BJ (cell line): ENCODE measurements around the gene SYNPO2. TPM values are rescaled to one million over a fixed set of nuclear protein-coding genes. Genes with fewer than 3 reads are reported as not detected.

Experiments used
- CTCF ChIA-PET: fragments of 350-600 bp; formaldehyde crosslinking; extraction: SDS; loops from one replicate; lab custom pipeline; 2021; ENCODE audit warnings: antibody characterized with exemption, inconsistent platforms; lab: Yijun Ruan, JAX
- POLR2A ChIA-PET: fragments of 300-600 bp; sonication (Branson Sonifier 250); formaldehyde crosslinking; extraction: SDS; loops from one replicate; lab custom pipeline; 2021; ENCODE audit warnings: antibody characterized with exemption; lab: Charles Lee
- DNase-seq: peaks from one replicate; pipeline ENCODE4 v3.0.0-alpha.2; 2011; ENCODE audit warnings: low read depth
- H3K27me3 ChIP-seq: 2 replicates; pipeline ENCODE4 v1.6.0; 2011; ENCODE audit warnings: low read length; ENCODE audit not compliant: control insufficient read depth, insufficient read depth
- H3K36me3 ChIP-seq: 2 replicates; pipeline ENCODE4 v1.5.1; 2011; ENCODE audit warnings: low read length; ENCODE audit not compliant: control insufficient read depth, insufficient read depth
- H3K4me3 ChIP-seq: 2 replicates; pipeline ENCODE4 v1.5.1; 2011; ENCODE audit warnings: low read depth, mild to moderate bottlenecking, control low read depth, low read length
- polyA plus RNA-seq: library from polyadenylated mRNA; depleted of rRNA; stranded (reverse); fragments of >200 nt; gene quantifications from 2 replicates; pipeline ENCODE4 v1.2.3, GENCODE V29; 2011
- TF ChIP-seq, protein P1 (sequence below): IDR thresholded peaks from 2 replicates; pipeline ENCODE4 v1.5.1; 2011; ENCODE audit warnings: low read depth, mild to moderate bottlenecking, control low read depth, inconsistent platforms, low read length, moderate library complexity; ENCODE audit not compliant: insufficient read depth

The SYNPO2 gene
- polyA plus RNA-seq, 1 experiment, result 39.9 TPM

- TF ChIP-seq, protein P1, sequence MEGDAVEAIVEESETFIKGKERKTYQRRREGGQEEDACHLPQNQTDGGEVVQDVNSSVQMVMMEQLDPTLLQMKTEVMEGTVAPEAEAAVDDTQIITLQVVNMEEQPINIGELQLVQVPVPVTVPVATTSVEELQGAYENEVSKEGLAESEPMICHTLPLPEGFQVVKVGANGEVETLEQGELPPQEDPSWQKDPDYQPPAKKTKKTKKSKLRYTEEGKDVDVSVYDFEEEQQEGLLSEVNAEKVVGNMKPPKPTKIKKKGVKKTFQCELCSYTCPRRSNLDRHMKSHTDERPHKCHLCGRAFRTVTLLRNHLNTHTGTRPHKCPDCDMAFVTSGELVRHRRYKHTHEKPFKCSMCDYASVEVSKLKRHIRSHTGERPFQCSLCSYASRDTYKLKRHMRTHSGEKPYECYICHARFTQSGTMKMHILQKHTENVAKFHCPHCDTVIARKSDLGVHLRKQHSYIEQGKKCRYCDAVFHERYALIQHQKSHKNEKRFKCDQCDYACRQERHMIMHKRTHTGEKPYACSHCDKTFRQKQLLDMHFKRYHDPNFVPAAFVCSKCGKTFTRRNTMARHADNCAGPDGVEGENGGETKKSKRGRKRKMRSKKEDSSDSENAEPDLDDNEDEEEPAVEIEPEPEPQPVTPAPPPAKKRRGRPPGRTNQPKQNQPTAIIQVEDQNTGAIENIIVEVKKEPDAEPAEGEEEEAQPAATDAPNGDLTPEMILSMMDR, result no peak
- H3K4me3 ChIP-seq, result no peak overlapping the region
- ChIA-PET POLR2A (interaction anchor here (1.0 kb wide), 1 partner anchor 110 kb away, joined by 4 read pairs; no protein-coding TSS in a partner anchor), CTCF (interaction anchor here (0.7 to 1.3 kb wide), 2 partner anchors 12 to 59 kb away, joined by 3 to 5 read pairs; no protein-coding TSS in a partner anchor)
- no peaks in the 10 kb centered on the region for H3K27me3 ChIP-seq
- DNase-seq, result peak; percentile 90
- no peaks in the 10 kb centered on the region for H3K36me3 ChIP-seq
Observed at GRCh38 chr4:119099227-119099810, 210.7 kb downstream of the SYNPO2 start.

DNA sequence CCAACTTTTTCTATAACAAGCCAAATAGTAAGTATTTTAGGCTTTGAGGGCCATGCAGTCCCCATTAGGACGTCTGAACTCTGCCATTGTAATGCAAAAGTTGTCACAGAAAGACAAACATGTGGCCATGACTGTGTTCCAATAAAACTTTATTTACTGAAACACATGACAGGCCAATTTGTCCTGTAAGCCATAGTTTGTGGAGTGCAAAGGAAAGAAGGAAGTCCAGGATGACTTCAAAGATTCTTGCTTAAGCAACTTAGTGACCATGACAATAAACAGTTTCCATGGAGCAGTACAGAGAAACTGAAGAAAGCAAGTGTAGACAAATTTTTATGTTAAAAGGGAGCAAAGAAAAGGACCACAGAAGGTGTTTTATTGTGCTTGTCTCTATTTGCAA, 212.0 kb downstream of the SYNPO2 start:
- no peaks in the 10 kb centered on the region for H3K36me3 ChIP-seq
- no peaks in the 10 kb centered on the region for H3K27me3 ChIP-seq
- ChIA-PET CTCF (interaction anchor here (0.6 to 0.9 kb wide), 2 partner anchors 107 to 361 kb away, joined by 3 to 4 read pairs; no protein-coding TSS in a partner anchor), POLR2A (no interaction called here)
- no peak overlapping the region for H3K4me3 ChIP-seq
- TF ChIP-seq, protein P1, result no peak
- DNase-seq, result no peak

DNA sequence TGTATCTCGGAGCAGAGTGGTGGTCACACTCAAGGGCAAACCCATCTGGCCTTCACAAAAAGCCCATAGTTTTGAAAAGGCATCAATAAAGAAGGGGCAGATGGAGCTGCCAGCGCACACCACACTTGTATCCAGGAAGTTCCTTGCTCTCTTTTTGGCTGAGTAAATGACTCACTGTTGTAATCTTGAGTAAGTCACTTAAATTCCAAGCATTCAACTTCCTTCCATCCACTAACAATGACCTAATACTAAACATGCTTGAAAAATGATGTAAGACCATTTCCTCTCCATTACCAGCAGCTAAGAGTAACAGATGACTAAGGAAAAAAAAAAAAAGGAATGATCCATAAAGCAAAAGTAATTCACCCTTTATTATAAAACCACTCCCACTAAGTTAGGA, 214.6 kb downstream of the SYNPO2 start:
- TF ChIP-seq, protein P1, result no peak
- Histone ChIP-seq H3K27me3 (no peaks in the 10 kb centered on the region), H3K4me3 (no peak overlapping the region), H3K36me3 (no peaks in the 10 kb centered on the region)
- DNase-seq, result peak; percentile 99
- POLR2A ChIA-PET, result interaction anchor here (0.5 to 1.3 kb wide), 8 partner anchors 62 to 114 kb away, joined by 3 to 10 read pairs (median 6); partner anchors contain the start of gene USP53
- CTCF ChIA-PET, result interaction anchor here (0.7 to 2.8 kb wide), 6 partner anchors 62 to 919 kb away, joined by 3 to 15 read pairs (median 4); partner anchors contain the start of gene USP53

DNA sequence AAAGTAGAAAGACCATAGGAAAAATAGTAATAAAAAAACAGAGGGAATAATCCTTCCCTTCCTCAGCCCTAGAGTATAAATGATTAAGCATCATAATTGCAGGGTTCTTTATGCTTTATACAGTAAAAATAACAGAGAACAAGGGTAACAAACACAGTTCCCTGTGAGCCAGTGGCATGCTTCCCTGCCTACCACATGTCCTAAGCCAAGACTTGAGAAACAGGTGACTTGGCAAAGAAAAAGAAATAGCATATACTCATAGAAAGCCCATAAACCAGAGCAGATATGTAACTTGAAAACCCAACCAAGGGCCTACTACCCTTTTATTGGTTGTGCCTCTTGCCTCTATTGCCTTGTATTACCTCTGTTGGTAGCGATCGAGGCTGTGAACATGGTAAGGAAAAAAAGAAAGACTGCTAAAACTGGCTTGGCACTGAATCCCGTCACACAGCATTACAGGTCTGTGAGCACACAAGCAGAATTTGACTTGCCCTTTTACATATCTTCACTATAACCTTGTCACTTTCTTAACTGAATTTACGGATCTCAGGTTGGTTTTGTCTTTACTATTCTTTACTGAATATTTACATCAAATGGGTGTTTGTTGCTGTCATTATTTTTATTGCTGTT, 216.1 kb downstream of the SYNPO2 start:
- DNase-seq, result no peak
- H3K4me3 ChIP-seq, result no peak overlapping the region
- H3K27me3 ChIP-seq, result no peaks in the 10 kb centered on the region
- ChIA-PET POLR2A (no interaction called here), CTCF (interaction anchor here (2.8 kb wide), 1 partner anchor 64 kb away, joined by 15 read pairs; no protein-coding TSS in a partner anchor)
- TF ChIP-seq, protein P1, result no peak
- H3K36me3 ChIP-seq, result no peaks in the 10 kb centered on the region

- CTCF ChIA-PET, result no interaction called here
- Histone ChIP-seq H3K27me3 (no peaks in the 10 kb centered on the region), H3K36me3 (no peaks in the 10 kb centered on the region), H3K4me3 (no peak overlapping the region)
- no peak for DNase-seq
- POLR2A ChIA-PET, result interaction anchor here (0.6 kb wide), 1 partner anchor 99 kb away, joined by 9 read pairs; no protein-coding TSS in a partner anchor
- TF ChIP-seq, protein P1, result no peak
Observed at GRCh38 chr4:119105605-119106004, 217.0 kb downstream of the SYNPO2 start.
